Stimulated activated CD8-positive, alpha-beta memory T cell treated with anti-CD3 and anti-CD28 coated beads, Interleukin-7, amount 100 ng/mL, for 1 hour (primary cell): ENCODE results near the gene HLA-B.
"Not testable (repeated sequence)": the region's sequence is repeated elsewhere in the genome, so short reads cannot be mapped to it uniquely, and the experiment has no call there.

Experiments
- DNase-seq, 2 donors: peaks; one replicate each; pipeline ENCODE4 v3.0.0-alpha.2; 2020; ENCODE audit warnings: low read depth in 2 of 2

The HLA-B gene

GRCh38 chr6:31356946-31357466 is at the start of gene HLA-B:
TSS of gene HLA-B (minus strand) at chr6:31357179. CDS start at chr6:31357158, 21 bp downstream.
- DNase-seq = peak; percentile 46 to 55

DNA sequence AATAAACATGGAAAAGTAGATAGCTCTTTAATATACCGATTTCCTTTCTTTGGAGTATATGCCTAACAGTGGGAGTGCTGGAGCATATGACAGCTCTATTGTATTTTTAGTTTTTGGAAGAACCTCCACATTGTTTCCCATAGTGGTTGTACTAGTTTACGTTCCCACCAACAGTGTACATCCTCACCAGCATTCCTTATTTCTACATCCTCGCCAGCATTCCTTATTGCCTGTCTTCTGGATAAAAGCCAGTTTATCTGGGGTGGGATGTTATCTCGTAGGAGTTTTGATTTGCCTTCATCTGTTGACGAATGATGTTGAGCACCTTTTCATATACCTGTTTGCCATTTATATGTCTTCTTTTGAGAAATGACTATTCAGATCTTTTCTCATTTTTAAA is 49.0 kb upstream of the HLA-B start:
- no peak for DNase-seq

- DNase-seq = not testable (repeated sequence)
These were observed 47.0 kb upstream of the HLA-B start for GRCh38 chr6:31404061-31404364.

- DNase-seq = peak; percentile 48 to 49
These were observed 46.5 kb upstream of the HLA-B start, which contains the start of gene MICA for GRCh38 chr6:31403283-31404060. TSS of gene MICA (plus strand) at chr6:31403595. CDS start at chr6:31403633, 38 bp downstream.

DNA sequence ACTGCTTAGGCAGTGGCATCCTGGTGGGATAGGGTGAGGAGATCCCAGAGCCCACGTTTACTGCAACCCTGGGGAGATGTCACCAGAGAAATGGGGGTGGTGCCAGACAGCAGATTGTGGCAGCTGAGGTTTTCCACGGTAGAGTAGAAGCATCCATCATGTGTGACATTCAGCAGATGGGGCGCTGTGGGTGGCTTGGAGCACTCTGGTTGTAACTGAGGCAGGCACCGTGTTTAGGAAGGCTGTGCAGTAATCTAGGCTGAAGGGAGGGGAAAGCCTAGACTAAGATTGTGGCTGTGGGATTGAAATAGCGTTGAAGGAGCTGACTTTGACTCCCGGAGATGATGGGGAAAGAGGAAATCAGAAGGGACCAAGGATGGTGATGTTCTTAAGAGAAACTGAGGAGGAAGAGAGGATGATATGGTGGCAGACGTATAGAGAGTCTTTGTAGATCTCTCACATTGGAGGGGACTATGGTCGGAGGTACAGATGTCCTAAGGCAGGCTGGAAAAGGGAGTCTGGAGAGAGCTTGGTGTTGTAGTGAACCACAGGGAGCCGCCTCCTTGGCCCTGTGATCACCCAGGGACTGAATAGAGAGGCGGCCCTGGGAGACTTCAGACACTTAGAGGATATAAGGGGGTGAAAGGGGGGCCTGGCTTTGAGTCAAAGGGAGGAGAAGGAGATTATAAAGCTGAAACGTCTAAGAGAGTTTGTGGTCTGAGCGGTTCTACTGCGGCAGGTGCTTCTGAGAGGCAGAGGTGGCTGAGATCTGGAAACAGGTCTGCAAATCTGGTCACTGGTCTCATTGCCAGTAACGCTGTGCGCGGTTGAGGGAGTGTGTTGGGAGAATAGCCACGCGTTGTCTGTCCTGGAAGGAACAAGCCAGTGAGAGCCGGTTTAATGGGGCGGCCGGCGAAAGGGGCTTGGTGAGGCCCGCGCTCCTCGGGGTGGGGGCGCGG is 45.6 kb upstream of the HLA-B start:
- DNase-seq = no peak

- DNase-seq = no peak
These were observed 44.4 kb upstream of the HLA-B start for GRCh38 chr6:31401403-31401802.

- peak; percentile 55 to 64 for DNase-seq
These were observed 43.7 kb upstream of the HLA-B start for GRCh38 chr6:31400467-31401289.

DNA sequence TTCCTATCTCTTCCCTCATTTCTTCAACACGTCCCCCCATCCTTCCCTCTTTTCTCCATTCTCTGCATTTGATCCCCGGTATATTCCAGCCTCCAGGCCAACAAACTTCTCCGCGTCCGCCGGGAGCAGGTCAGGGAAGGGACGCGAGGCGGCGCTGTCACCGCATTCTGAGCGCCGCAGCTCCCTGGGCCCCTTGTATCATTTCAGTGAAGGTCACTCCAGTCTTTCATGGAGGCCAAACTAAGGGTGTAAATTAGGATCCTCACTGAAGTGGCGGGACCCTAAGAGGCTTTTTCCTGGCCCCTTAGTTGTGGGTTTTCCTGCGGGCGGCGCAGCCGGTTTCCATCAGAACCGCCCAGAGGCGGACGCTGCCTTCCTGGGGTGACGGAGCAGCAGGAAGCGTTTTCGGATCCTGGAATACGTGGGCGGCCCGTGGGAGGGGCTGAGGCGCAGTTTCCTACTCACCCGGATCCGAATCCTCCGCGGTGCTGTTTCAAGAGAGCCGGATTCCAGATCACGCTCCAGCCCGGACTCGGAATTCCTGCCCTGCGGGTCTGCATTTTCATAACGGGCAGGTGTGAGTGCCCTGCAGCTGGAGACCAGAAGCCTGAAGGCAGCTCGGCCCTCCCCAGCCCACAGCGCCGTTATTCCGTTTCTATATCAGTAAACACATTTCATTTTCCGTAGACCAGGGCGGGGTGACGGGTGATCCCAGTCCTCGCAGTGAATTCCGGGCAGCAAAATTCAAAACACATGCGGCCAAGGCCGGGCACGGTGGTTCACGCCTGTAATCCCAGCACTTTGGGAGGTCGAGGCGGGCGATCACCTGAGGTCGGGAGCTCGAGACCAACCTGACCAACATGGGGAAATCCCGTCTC is 42.8 kb upstream of the HLA-B start:
- peak in 1 of 2 donors; percentile 20 for DNase-seq

GRCh38 chr6:31397901-31398525 is 41.0 kb upstream of the HLA-B start:
- no peak for DNase-seq

DNA sequence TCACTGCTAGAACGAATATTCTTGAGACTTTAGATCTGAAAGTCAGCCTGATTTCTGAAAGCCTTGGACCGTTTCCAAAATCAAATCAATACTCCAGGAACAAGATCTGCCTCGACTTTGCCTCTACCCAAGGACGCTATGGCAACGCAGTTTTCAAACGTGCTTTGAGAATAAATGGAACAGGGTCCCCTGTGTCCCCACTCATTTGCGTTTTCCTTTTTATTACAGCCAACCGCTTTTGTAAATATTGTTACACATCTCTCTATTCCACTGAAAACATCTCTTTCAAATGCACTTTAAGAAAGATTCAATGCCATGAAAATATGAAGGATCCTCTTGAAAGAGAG is 40.1 kb upstream of the HLA-B start:
- not testable (repeated sequence) for DNase-seq

GRCh38 chr6:31396422-31397152 is 39.6 kb upstream of the HLA-B start:
- peak; percentile 75 to 88 for DNase-seq

- no peak for DNase-seq
These were observed 38.9 kb upstream of the HLA-B start for GRCh38 chr6:31395832-31396231.

DNA sequence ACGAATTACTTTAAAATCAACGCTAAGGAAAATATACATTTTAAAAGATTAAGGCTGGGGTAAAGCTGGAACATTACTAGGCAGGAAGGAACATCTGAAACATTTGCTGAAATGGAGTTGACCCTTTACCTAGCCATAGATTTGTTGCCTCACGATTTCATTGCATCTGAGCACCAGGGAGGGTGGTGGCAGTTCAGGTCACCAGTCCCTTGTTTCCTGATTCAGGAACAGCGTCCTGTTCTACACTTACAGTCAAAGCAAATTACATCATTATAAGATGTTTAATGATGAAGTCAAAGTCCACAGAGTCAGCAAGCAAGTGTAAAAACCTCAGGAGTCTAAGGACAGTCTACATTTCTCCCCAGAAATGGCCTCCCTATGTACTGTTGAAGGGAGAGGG is 37.4 kb upstream of the HLA-B start:
- no peak for DNase-seq

DNA sequence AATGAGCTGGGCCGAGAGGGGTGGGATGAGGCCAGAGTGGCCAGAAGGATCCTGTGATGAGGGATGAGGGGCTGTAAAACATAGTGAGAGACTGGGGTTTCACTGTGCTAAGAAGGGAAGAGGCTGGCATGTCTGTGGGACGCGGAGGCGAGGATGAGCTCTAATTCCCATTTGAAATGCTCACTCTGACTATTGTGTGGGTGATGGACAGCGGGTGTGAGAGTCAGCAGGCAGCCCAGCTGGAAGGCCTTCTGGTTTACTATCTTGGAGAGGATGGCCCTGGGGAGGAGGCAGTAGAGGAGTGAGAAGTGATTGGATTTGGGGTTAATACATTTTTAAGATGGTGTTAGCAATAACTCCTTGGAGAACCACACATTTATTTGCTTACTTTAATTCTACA is 37.0 kb upstream of the HLA-B start:
- no peak for DNase-seq

DNA sequence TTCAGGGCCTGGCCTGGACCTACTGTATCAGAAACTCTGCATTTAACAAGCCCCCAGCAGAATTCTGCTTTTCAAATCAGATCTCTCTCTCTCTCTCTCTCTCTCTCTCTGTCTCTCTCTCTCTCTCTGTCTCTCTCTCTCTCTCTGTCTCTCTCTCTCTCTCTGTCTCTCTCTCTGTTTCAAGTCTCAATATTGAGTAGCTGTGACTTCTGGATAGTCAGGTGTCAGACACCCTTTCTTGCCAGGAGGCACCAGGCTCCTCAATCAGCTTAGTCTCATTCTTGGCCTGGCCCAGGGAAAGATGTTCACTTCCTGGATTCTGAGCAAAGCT is 32.8 kb upstream of the HLA-B start:
- DNase-seq = not testable (repeated sequence)

GRCh38 chr6:31388916-31389801 is 32.2 kb upstream of the HLA-B start:
- DNase-seq = not testable (repeated sequence)

GRCh38 chr6:31386977-31387376 is 30.0 kb upstream of the HLA-B start:
- DNase-seq = no peak

GRCh38 chr6:31386099-31386498 is 29.1 kb upstream of the HLA-B start:
- DNase-seq = no peak

- no peak for DNase-seq
These were observed 28.1 kb upstream of the HLA-B start for GRCh38 chr6:31385041-31385440.
